NCI-H2029 (cell line): Measurements from ENCODE around the gene CPT1B.

Experiments used
- DNase-seq: peaks from one replicate; lab custom pipeline; 2025; lab: John Stamatoyannopoulos, UW

The CPT1B gene

GRCh38 chr22:50585781-50586180 is 7.6 kb upstream of the CPT1B start:
- no peak for DNase-seq

DNA sequence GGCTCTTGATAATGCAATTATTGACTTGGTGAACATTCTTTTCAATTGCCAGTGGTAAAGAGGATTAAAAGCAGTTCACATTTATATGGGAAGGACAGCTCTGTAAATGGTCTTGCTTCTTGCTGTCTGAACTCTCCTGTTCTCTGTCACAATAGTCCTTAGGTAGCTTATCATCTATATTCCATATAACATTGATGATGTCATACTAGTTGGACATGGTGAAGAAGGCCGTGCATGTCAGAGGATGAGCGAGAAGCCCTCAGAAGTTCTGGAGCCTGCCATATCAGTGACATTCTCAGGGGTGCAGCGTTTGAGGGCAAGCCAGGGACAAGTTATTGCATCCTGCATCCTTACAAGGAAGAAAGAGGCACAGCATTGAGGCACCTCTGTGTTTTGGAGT is 7.0 kb upstream of the CPT1B start:
- DNase-seq = no peak

- DNase-seq = no peak
Measured at GRCh38 chr22:50584106-50585096, 6.2 kb upstream of the CPT1B start.

DNA sequence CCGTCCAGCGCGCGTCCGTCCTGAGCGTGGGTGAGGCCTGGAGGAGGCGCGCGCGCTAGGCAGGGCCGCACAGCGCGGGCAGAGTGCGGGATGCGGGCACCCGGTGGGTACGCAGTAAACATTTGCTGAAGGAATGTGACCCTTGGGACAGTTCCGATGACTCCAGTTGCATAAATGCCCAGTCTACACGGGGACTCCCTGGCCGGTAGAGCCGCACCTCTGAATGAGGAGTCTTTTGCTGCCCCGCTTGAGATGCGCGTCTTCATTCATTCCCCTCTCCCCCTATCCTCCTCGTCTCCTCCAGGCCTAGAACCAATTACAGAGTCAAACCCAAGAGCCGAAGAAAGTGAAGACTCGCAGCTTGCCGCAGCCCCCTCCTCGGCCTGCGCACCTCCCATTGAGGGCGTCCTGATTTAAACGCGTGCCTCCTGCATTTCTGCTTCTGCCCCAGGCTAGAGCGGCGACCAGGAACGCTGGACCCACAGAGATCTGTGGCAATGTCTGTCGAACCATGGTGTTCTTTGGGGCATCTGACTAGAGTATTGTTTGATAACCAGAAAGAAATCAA is 5.2 kb upstream of the CPT1B start:
- no peak for DNase-seq

DNA sequence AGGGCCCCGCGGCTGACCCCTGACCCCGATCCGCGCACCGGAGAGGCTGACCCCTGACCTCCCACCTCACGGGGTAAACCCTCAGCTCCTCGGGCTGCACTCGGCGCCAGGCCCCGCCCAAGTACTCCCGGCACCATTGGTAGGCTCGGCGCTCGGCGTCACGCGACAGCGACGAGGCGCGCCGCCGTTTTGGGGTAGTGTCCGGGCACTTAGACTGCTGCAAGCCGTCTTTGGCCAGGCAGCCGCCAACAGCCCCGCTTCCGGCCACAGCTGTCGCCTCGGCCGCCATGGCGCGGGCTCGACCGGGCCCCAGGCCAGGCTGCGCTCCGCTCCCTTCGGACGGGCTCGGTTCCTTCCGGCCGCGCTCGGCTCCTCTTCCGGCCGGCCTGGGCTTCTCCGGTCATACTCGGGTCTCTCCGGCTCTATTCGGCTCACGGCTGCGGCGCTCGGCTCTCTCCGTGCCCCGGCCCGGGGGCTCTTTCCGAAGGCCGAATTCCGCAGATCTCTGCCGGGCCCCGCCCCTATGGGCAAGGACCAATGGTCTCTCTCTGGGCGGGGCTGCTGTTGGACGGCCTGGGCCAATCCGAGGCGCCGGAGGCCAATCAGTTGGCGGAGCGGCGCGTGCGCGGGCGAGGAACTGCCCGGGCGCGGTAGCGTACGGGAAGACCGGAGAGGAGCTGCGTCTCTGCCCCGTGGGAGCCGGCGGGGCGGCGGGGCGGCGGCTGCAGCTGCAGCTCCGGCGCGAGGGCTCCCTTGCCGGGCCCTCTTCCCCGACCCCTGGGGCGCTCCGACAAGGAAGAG is 4.5 kb upstream of the CPT1B start, which contains the start of gene CHKB:
TSS of gene CHKB (minus strand) at position 357 of the 801 bp plus-strand sequence. CDS start at position 289, 68 bp downstream.
- DNase-seq = peak; percentile 87

DNA sequence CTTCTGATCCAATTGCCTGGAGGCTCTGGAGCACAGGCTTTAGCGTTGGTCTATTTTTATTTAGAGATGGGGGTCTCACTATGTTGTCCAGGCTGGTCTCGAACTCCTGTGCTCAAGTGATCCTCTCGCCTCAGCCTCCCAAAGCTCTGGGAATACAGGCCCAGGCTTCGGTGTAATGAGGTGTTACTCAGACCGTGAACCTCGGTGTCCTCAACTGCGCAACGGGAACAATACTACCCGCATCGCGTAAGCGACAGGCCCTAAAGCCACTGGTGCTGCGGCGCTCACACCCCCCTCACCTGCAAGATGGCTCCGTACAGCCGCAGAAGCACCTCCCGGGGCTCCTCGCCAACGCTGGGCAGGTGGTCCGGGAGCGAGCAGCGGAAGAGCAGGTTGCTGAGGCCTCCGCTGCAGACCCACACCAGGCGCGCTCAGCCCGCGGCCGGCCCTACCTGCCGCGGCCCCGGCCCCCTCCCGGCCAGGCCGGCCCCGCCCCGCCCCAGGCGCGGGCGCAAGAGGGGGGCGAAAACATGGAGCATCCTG is 3.8 kb upstream of the CPT1B start:
- no peak for DNase-seq

DNA sequence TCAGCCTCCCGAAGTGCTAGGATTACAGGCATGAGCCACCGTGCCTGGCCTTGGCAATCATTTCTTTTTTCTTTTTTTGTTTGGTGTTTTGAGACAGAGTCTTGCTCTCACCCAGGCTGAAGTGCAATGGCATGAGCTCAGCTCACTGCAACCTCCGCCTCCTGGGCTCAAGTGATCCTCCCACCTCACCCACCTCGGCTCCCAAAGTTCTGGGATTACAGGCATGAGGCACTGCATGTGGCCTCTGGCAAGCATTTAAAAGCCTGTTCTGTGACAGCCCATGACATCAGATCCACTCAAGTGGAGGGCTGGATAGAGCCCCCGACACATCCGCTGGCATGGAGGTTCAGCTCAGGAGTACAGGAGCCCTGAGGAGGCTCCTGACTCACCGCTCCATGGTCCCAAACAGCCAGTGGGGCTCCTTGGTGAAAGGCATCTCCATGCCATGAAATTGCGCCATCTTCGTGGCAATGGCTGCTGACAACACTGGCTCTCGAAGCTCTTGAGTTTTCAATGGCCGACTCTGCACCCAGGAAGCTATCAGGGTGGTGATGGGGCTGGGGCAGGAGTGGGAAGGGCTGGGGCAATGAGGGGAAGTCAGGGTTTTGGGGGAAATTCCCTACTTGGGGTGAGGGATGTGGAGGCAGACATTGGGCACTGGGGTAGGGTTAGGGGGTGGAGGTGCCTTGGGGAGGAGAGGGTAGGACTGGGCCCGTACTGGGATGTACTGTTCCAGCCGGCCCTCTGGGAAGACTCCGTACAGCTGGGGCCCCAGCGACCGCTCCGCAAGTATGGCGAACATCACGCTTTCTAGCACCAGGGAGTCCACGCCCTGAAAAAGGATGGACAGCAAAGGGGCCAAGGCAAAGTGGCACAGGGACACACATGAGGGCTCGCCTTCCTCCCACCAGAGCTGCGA is 3.1 kb upstream of the CPT1B start:
- no peak for DNase-seq

- DNase-seq = no peak
Measured at GRCh38 chr22:50579752-50580151, 1.5 kb upstream of the CPT1B start.

DNA sequence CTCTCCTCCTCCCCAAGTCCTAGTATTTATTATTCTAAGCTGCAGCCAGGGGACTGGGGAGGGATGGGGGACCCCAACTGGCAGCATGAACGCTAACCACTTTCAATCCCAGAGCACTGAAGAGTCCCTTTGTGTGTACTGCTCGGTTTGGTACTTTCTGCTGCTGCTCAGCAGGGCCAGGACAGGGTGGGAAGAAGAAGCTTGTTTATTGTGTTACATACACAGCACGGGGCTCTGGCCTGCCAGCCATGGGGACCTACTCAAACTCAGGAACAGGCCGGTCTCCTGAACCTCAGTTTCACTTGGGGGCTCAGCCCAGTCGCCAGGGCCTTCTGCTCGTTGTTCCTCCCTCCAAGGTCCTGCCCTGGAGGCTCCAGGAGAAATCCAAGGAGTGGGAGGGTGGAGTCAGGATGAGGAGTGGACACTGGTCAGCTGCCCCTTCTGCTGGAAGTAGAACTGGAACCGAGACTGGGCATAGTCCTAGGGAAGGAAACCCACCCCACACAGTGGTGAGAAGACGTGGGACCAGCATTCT is 616 bp upstream of the CPT1B start:
- DNase-seq = no peak

DNA sequence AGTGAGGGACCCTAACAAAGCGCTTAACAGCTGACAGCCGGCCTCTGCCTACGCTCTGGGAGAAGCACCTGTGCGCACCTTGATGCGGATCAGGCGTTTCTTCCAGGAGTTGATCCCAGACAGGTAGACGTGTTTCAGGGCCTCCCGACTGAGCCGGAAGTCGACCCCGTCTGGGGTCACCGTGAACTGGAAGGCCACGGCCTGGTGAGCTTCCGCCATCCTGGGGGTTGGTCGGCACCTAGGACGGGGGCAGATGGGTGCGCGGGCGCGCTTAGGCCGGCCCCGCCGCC is 585 bp downstream of the CPT1B start:
- DNase-seq = no peak

DNA sequence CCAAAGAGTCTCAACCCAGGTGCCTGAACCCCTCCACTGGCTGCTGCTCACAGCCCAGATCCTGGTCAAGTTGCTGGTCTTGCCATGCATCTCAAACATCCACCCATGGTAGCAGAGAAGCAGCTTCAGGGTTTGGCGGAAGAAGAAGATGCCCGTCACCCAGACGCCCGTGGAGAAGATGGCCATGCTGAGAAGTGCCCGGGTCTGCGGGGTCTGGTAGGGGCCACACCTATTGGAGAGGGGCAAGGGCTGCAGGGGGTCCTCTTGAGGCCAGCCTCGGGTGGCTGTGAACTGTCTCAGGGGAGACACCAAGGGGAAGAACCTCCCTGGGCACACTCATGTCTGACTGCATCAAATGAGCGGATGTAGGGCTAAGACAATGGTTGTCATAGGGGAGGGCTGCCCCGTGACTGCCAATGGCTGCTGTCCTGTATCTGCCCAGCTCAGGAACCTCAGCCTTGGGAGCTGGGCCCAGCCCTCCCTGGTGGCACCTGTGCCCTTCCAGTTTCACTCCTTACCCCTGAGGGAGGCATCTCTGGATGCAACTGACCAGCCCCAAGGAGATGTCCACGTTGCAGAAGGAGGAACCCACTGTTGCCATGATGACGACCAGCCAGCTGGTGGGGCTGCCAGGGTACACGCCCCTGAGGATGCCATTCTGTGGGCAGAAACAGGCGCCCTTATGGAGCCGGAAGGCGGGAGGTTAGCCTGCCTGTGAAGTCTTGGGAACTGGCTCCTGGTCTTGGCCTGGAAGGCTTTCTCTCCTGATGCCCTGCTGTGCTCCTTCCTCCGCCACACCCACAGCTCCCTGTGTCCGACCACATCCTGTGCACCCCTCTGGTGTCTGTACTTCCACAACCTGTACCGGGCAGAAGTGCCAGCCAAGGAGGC is 1.2 kb downstream of the CPT1B start:
- DNase-seq = no peak

- DNase-seq = no peak
Measured at GRCh38 chr22:50576070-50576469, 2.2 kb downstream of the CPT1B start.

DNA sequence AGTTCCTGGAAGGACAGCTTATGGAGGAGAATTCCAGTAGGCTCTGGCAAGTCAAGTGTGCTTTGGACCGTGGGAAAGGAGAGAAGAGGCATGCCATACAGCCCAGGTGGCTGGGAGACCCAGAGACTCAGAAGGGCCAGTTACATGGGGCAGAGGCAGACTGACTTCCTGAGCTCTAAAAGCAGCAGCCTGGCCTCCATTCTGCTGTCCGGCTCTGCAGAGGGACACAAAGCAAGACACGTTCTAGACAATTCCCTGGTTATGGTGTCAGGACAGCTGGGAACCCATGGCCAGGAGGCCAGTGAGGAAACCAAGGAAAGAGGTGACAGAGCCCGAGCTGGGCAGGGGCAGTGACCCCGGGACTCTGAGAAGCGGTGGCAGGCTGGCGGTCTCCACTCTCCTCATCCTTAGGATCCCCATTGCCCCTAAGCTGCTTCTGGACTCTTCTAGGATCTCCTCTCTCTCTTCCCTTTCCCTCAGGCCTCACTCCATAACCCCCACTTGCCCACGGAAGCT is 2.7 kb downstream of the CPT1B start:
- DNase-seq = no peak

- no peak for DNase-seq
Measured at GRCh38 chr22:50574383-50574755, 3.9 kb downstream of the CPT1B start.

GRCh38 chr22:50573491-50574382 is 4.5 kb downstream of the CPT1B start:
- no peak for DNase-seq

- DNase-seq = no peak
Measured at GRCh38 chr22:50572965-50573364, 5.3 kb downstream of the CPT1B start.

- DNase-seq = no peak
Measured at GRCh38 chr22:50571264-50572175, 6.7 kb downstream of the CPT1B start.

GRCh38 chr22:50570861-50571260 is 7.4 kb downstream of the CPT1B start:
- no peak for DNase-seq
